Measurements from ENCODE around the gene OBP2B. TPM values are rescaled to one million over a fixed set of nuclear protein-coding genes. Genes with fewer than 3 reads are reported as not detected.
A peak's percentile ranks its signal among the peaks of the same experiment; 100 is the strongest.
"Not testable (repeated sequence)": the region's sequence is repeated elsewhere in the genome, so short reads cannot be mapped to it uniquely, and the experiment has no call there.

OBP2B gene
- total RNA-seq, 1 donor from 2014 or later, result not detected

- peak; percentile 58 to 75 for DNase-seq (ENCODE audit: extremely low spot score in 2 of 2)
- intact Hi-C loops (cut with DNase I), result no loop called here
- Histone ChIP-seq H3K36me3 (no peaks in the 10 kb centered on the region), H3K4me1 (peaks cover 22% of the 10 kb centered on the region), H3K9me3 (no peaks in the 10 kb centered on the region), H3K4me3 (no peak overlapping the region), H3K27ac (no peak overlapping the region), H3K27me3 (no peaks in the 10 kb centered on the region)
- TF ChIP-seq, protein P1, sequence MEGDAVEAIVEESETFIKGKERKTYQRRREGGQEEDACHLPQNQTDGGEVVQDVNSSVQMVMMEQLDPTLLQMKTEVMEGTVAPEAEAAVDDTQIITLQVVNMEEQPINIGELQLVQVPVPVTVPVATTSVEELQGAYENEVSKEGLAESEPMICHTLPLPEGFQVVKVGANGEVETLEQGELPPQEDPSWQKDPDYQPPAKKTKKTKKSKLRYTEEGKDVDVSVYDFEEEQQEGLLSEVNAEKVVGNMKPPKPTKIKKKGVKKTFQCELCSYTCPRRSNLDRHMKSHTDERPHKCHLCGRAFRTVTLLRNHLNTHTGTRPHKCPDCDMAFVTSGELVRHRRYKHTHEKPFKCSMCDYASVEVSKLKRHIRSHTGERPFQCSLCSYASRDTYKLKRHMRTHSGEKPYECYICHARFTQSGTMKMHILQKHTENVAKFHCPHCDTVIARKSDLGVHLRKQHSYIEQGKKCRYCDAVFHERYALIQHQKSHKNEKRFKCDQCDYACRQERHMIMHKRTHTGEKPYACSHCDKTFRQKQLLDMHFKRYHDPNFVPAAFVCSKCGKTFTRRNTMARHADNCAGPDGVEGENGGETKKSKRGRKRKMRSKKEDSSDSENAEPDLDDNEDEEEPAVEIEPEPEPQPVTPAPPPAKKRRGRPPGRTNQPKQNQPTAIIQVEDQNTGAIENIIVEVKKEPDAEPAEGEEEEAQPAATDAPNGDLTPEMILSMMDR (IDR thresholded peaks at IDR 0.05), result no peak
- TF ChIP-seq POLR2AphosphoS5 (IDR thresholded peaks at IDR 0.05; ENCODE audit: insufficient read depth in 1 of 2, low read depth in 1 of 2) (no peak), POLR2A (IDR thresholded peaks at IDR 0.05) (no peak)
These were observed 26.6 kb upstream of the OBP2B start for GRCh38 chr9:133235549-133236222.

DNA sequence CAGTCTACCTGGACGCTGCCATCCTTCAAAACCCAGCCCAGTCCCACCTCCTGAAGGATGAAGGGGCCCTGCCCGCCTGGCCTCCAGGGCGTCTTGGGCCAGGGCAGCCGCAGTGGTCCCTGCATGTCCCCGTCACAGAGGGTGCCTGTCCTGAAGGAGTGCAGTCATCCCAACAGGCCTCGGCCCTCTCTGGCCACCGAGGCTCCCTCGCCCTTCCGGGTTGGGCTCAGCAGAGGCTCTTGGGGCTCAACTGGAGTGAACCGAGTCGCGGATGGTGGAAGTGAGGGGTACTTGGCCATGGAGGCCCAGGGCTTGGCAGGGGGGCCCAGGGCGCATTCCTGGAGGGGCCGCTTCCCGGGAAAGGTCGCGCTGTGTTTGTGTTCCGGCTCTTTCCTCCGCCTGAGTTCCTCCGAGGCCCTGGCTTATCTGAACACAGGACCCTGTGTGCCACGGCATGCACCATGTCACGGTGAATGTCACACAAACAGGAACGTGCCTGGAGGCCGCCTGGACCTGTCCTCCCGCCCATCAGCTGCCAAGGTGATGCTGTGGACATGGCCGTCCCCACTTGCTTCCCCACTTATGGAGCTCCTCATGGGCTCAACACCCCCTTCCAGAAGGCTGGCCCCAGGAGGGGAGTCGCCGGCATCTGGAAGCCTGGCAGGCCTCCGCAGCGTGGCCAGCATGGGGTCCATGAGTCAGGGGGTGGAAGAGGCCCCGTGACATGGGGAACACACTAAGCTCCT, 25.7 kb upstream of the OBP2B start:
- Histone ChIP-seq H3K36me3 (no peaks in the 10 kb centered on the region), H3K4me1 (peaks cover 22% of the 10 kb centered on the region), H3K27me3 (no peaks in the 10 kb centered on the region), H3K9me3 (no peaks in the 10 kb centered on the region), H3K27ac (no peak overlapping the region), H3K4me3 (no peak overlapping the region)
- peak; percentile 70 to 85 for DNase-seq (ENCODE audit: extremely low spot score in 2 of 2)
- intact Hi-C loops (cut with DNase I), result no loop called here
- TF ChIP-seq POLR2A (IDR thresholded peaks at IDR 0.05) (no peak), POLR2AphosphoS5 (IDR thresholded peaks at IDR 0.05; ENCODE audit: insufficient read depth in 1 of 2, low read depth in 1 of 2) (no peak)
- TF ChIP-seq, protein P1 (IDR thresholded peaks at IDR 0.05), result no peak

DNA sequence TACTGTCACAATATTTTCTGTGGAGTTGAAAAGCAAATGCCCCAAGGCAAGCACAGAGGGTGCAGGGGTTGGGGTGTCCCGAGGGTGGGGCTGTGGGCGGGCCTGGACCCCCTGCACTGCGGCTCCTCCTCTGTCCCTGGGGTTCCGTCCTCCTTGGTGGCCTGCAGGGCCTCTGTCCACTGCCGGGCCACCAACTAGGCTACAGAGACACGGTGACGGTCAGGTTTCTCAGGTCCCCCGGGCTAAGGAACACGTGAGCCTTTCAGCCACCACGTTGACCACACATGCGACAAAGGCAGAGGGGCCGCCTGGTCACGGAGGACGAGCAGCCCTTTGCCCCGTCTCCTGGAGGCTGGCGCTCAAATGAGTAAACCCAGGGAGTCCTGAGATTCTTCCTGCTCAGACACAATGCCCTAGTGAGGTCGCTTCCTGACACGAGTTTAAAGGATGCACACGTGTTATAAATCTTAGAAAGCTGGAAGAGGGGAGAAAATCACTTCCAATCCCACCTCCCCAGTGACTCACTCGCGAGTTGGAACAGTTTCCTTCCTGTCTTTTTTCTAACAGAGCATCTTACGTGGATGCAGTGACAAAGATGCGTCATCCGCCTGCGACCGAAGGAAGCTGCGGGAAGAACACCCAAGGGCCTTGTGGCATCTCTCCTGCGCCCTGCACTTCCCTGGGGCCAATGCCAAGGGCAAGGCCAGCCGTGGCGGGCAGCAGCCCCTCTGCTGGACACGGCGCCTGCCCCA, 24.8 kb upstream of the OBP2B start:
- DNase-seq (ENCODE audit: extremely low spot score in 2 of 2), result peak; percentile 58 to 61
- intact Hi-C loops (cut with DNase I), result no loop called here
- Histone ChIP-seq H3K4me3 (no peak overlapping the region), H3K36me3 (no peaks in the 10 kb centered on the region), H3K9me3 (no peaks in the 10 kb centered on the region), H3K4me1 (peaks cover 14% of the 10 kb centered on the region), H3K27me3 (no peaks in the 10 kb centered on the region), H3K27ac (no peak overlapping the region)
- TF ChIP-seq POLR2A (IDR thresholded peaks at IDR 0.05), result no peak
- TF ChIP-seq, protein P1 (IDR thresholded peaks at IDR 0.05), result no peak
- no peak for TF ChIP-seq POLR2AphosphoS5 (IDR thresholded peaks at IDR 0.05; ENCODE audit: insufficient read depth in 1 of 2, low read depth in 1 of 2)

DNA sequence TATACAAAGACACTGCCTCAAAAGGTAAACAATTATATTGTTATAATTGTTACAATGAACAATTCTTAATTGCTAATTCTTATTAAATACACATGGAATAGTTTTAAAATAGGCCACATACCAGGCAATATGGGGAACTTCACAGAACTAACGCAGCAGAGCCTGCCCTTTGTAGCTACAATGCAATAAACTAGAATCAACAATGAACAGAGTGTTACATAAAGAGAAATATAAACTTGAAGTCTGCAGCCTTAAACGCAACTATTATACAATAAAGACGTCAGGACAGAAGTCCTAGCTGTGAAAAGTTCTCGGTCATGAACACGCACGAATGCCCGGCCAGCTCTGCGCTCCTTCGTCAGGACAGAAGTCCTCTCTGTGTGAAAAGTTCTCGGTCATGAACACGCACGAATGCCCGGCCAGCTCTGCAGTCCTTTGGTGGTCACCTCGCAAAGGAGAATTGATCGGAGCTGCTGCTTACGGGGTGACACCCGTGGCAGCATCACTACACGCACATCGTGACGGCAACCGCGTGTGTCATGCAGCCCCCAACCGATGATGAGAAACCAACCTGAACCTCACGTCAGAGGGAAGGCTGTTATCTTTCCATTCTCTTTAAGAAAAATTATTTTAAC, 23.0 kb upstream of the OBP2B start:
- H3K4me3 ChIP-seq; intact Hi-C loops (cut with DNase I); H3K9me3 ChIP-seq; H3K36me3 ChIP-seq; H3K27me3 ChIP-seq; H3K4me1 ChIP-seq; DNase-seq (ENCODE audit: extremely low spot score in 2 of 2); H3K27ac ChIP-seq: not testable (repeated sequence)

DNA sequence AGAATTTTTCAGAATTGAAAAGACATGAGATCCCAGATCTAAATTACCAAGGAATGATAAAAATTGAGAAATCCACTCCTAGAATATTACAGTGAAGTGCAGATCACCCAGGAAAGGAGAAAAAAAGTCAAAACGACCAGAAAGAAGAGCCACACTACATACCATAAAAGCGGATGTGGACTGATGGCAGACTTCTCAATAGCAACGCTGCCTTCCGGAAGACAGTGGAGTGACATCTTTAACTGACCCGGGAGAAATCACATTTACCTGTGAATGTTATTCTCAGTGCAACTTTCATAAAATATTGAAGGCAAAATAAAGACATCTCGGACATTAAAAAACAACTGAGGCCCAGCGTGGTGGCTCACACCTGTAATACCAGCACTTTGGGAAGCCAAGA, 21.5 kb upstream of the OBP2B start:
- DNase-seq (ENCODE audit: extremely low spot score in 2 of 2); intact Hi-C loops (cut with DNase I); H3K4me1 ChIP-seq: not testable (repeated sequence)

More for the DNA sequence above, 21.5 kb upstream of the OBP2B start:
- H3K27ac ChIP-seq, H3K9me3 ChIP-seq, H3K27me3 ChIP-seq, H3K36me3 ChIP-seq, H3K4me3 ChIP-seq: not testable (repeated sequence)

Measured in vagina (tissue), 2 donors.